Endothelial cell of umbilical vein (primary cell): ENCODE data around the gene OLFM1.

ENCODE experiments used
- EZH2 ChIP-seq: IDR thresholded peaks from 2 replicates; pipeline ENCODE4 v1.6.1; 2012; ENCODE audit warnings: borderline replicate concordance, low read depth, mild to moderate bottlenecking, moderate library complexity, low read length, inconsistent platforms; ENCODE audit not compliant: severe bottlenecking
- POLR2A ChIP-seq: IDR thresholded peaks from 2 replicates; pipeline ENCODE4 v1.6.1; 2012; ENCODE audit warnings: low read depth, mild to moderate bottlenecking, control low read depth, low read length
- POLR2AphosphoS5 ChIP-seq: IDR thresholded peaks from 2 replicates; pipeline ENCODE4 v1.6.1; 2012; ENCODE audit warnings: low read depth, mild to moderate bottlenecking, control low read depth, low read length, moderate library complexity; ENCODE audit not compliant: insufficient read depth
- TF ChIP-seq, protein P1 (sequence below): IDR thresholded peaks from 2 replicates; pipeline ENCODE4 v1.6.1; 2011; ENCODE audit not compliant: insufficient read depth, insufficient read length
- TF ChIP-seq, protein P2 (sequence below), 2 donors: IDR thresholded peaks; 1 replicate in 1 of 2; 2 replicates in 1 of 2; pipeline ENCODE4 v1.5.1; 2011; ENCODE audit warnings: low read length in 2 of 2, mild to moderate bottlenecking in 2 of 2, moderate library complexity in 2 of 2, control low read depth in 1 of 2, inconsistent platforms in 1 of 2, low read depth in 1 of 2; ENCODE audit not compliant: insufficient read depth in 1 of 2; ENCODE audit errors: extremely low read depth in 1 of 2

DNA sequence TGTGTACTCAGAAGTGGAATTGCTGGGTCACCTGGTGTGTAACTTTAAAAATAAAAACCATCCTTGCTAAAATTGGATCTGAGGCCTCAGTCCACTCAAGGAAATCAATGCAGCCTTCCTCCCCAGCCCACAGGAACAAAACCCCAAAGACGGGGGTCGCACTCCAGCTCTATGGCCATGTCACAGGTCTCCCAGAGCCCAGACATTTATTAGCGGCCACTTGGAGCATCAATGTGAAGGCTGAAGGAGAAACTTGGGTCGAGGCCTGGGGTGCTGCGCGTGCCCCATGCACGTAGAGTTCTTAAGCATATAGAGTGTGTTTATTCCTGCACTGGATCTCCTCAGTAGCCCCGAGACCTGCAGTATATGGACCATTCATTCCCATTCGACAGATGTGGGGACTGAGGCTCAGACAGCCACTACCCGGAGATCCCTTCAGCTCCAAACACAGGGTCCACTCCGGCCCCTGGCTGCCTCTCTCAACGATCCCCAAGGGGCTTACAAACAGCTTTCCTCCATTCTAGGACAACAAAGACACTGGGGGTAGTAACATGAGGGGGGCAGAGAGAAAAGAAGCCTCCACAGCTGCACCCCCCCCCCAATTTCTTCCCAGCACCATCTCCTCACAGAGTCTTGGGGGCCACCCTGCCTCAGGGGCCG is 14.3 kb upstream of the OLFM1 start:
- TF ChIP-seq, protein P1, sequence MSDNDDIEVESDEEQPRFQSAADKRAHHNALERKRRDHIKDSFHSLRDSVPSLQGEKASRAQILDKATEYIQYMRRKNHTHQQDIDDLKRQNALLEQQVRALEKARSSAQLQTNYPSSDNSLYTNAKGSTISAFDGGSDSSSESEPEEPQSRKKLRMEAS: no peak
- no peak for TF ChIP-seq POLR2AphosphoS5
- TF ChIP-seq, protein P2, sequence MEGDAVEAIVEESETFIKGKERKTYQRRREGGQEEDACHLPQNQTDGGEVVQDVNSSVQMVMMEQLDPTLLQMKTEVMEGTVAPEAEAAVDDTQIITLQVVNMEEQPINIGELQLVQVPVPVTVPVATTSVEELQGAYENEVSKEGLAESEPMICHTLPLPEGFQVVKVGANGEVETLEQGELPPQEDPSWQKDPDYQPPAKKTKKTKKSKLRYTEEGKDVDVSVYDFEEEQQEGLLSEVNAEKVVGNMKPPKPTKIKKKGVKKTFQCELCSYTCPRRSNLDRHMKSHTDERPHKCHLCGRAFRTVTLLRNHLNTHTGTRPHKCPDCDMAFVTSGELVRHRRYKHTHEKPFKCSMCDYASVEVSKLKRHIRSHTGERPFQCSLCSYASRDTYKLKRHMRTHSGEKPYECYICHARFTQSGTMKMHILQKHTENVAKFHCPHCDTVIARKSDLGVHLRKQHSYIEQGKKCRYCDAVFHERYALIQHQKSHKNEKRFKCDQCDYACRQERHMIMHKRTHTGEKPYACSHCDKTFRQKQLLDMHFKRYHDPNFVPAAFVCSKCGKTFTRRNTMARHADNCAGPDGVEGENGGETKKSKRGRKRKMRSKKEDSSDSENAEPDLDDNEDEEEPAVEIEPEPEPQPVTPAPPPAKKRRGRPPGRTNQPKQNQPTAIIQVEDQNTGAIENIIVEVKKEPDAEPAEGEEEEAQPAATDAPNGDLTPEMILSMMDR (IDR thresholded peaks at IDR 0.05; ENCODE audit: extremely low read depth in 1 of 2, insufficient read depth in 1 of 2, low read depth in 1 of 2, low read length in 2 of 2): no peak
- TF ChIP-seq EZH2: no peak
- no peak for TF ChIP-seq POLR2A
